Daoy (cell line): Measurements from ENCODE around the gene CR2. TPM values are rescaled to one million over a fixed set of nuclear protein-coding genes. Genes with fewer than 3 reads are reported as not detected.
A peak's percentile ranks its signal among the peaks of the same experiment; 100 is the strongest.
"Not testable (repeated sequence)": the region's sequence is repeated elsewhere in the genome, so short reads cannot be mapped to it uniquely, and the experiment has no call there.

Source experiments
- DNase-seq: peaks from one replicate; pipeline ENCODE4 v3.0.0-alpha.2; 2015; ENCODE audit warnings: low read depth
- total RNA-seq: library from RNA; depleted of rRNA; stranded (reverse); fragments of >200 nt; shearing (Covaris generic); gene quantifications from 2 replicates; pipeline ENCODE4 v1.2.3, GENCODE V29; 2014; rRNA removed

Gene CR2
- 0.29 and 2.1 TPM in 2 replicates for total RNA-seq

- peak; percentile 58 for DNase-seq
Observed at GRCh38 chr1:207454046-207454964, at the start of gene CR2. Gene CR2 (plus strand): TSS chr1:207454328. CDS start chr1:207454419, 91 bp downstream.

DNA sequence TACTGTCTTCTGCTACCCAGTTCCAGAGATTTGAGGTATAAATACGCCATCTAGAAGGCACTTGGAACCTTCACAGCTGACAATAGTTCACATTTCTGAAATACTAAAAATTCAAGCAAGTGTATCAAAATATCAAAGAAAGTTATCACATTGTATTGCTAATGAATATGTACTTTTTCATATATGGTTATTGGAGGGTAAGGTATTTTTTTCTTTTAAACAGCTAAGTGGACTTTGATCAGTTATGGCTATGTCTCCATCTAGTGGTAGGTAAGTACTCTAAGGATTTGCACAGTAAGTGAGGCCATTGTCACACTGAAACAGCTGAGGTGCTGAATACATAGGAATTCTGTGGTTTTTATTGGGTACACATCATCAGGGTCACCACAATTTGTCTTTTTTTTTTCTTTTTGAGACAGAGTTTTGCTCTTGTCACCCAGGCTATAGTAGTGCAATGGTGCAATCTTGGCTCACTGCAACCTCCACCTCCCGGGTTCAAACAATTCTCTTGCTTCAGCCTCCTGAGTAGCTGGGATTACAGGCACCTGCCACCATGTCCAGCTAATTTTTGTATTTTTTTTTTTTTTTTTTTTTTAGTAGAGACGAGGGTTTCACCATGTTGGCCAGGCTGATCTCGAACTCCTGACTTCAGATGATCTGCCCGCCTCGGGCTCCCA, 49.1 kb upstream of the CR2 start:
- DNase-seq: peak; percentile 49

GRCh38 chr1:207405814-207406213, 48.3 kb upstream of the CR2 start:
- DNase-seq: no peak

- DNase-seq: no peak
Observed at GRCh38 chr1:207407655-207408260, 46.4 kb upstream of the CR2 start.

- no peak for DNase-seq
Observed at GRCh38 chr1:207412845-207413244, 41.3 kb upstream of the CR2 start.

- DNase-seq: no peak
Observed at GRCh38 chr1:207414606-207415108, 39.5 kb upstream of the CR2 start.

DNA sequence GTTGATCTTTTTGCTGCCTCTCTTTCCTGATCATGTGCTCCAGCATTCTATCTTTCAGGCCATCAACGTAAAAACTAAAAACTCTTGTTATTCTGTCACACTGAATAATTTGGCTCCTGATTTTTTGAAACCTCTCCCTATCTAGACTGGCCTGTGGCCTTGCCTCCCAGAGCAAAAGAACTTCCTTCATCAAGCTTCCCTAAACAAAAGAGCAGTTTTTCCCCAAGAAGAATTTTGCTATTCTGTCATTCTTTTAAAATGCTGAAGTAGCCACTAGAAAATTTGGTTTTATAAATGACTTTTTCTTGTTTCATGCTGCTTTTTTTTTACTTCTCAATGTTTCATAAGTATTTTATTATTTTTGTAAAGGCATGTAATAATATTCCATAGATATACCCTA, 37.1 kb upstream of the CR2 start:
- no peak for DNase-seq

DNA sequence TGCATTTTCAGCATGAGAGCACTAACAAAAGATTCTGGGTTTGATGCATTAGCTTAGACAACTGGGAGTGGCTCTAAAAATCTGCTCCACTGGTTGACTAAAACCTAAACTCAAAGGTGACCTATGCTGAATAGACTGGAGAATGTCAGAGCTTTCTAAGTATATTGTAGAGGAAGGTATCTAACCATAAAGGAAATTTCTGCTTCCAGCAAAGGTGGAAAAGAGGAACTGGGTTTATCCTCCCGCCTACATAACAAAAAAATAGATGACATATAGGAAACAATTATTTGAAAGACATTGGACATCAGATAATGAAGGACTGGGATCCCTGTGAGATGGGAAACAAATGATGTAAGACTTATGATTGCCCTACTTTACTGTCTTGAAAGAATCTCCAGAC, 35.8 kb upstream of the CR2 start:
- no peak for DNase-seq

DNA sequence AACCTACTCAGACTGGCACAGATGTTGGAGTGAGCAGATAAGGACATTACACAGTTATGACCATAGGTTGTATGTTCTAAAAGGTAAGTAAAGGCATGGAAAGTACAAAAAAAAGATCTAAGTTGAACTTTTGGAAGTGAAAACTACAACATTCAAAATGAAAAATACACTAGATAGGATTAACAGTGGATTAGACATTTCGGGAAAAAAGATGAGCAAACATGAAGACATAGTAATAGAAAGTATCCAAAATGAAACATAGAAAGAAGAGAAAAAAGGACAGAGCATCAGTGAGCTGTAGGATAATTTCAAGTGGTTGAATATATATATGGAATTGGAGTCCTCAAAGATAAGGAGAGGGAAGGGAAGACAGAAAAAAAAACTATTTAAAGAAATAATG, 34.0 kb upstream of the CR2 start:
- no peak for DNase-seq

GRCh38 chr1:207421078-207421477, 33.0 kb upstream of the CR2 start:
- DNase-seq: no peak

- no peak for DNase-seq
Observed at GRCh38 chr1:207423560-207424292, 30.4 kb upstream of the CR2 start.

DNA sequence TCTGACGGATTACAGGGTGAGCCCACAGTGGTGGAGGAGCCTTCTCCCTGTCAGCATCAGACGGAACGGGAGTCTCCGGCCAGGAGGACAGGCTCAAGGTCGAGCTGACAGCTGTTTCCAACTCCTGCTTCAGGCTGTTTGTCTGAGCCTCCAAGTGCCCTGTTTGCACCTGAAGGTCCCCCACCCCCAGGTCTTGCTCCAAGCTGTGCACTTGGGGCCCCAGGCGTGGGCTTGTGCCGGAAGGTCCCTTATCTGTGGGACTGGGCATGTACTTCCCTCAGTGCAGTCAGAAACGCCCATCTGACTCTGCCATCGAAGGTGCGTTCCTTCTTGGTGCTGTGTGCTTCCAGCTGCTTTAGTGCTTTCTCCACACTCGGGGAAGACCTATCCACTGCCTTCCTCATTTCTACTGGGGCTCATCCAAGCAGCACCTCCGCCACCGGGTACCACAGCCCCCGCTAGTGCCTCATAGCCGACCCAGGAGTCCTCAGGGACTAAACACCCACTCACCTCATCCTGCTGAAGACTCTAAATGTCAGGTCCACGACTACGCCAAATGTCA, 29.5 kb upstream of the CR2 start:
- no peak for DNase-seq

- DNase-seq: no peak
Observed at GRCh38 chr1:207427832-207428585, 26.1 kb upstream of the CR2 start.

DNA sequence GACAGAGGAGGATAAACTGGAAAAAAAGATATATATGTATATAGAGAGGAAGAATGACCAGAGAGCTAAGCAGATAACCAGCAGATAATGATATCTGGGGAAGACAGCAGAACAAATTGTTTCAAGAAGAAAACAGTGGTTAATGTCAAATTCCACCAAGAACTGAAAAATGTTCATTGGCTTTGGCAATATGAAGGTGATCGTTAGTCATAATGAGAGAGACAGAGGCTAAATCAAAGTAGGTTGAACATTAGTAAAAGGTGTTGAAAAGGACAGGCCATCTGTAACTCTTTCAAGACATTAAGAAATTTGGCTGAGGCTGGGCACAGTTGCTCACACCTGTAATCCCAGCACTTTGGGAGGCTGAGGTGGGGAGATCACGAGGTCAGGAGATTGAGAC, 25.3 kb upstream of the CR2 start:
- no peak for DNase-seq

- no peak for DNase-seq
Observed at GRCh38 chr1:207429963-207430362, 24.2 kb upstream of the CR2 start.

GRCh38 chr1:207430602-207431001, 23.5 kb upstream of the CR2 start:
- no peak for DNase-seq

- no peak for DNase-seq
Observed at GRCh38 chr1:207431508-207431907, 22.6 kb upstream of the CR2 start.

- no peak for DNase-seq
Observed at GRCh38 chr1:207433435-207433834, 20.7 kb upstream of the CR2 start.

DNA sequence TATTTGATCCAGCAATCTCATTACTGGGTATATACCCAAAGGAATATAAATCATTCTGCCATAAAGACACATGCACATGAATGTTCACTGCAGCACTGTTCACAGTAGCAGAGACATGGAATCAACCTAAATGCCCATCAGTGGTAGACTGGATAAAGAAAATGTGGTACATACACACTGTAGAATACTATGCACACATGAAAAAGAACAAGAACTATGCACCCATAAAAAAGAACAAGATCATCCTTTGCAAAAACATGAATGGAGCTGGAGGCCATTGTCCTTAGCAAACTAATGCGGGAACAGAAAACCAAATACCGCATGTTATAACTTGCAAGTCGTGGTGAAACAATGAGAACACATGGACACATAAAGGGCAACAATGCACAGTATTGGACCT, 17.4 kb upstream of the CR2 start:
- DNase-seq: not testable (repeated sequence)

GRCh38 chr1:207440626-207441025, 13.5 kb upstream of the CR2 start:
- DNase-seq: no peak
